Measurements from ENCODE around the gene SOCS6. TPM values are rescaled to one million over a fixed set of nuclear protein-coding genes. Genes with fewer than 3 reads are reported as not detected.

The SOCS6 gene
- total and polyA plus RNA-seq, 2 of the 13 experiments (the other 11 are each of a cell fraction or from before 2014, with no cell fraction given), result 18.6 to 38.3 TPM

DNA sequence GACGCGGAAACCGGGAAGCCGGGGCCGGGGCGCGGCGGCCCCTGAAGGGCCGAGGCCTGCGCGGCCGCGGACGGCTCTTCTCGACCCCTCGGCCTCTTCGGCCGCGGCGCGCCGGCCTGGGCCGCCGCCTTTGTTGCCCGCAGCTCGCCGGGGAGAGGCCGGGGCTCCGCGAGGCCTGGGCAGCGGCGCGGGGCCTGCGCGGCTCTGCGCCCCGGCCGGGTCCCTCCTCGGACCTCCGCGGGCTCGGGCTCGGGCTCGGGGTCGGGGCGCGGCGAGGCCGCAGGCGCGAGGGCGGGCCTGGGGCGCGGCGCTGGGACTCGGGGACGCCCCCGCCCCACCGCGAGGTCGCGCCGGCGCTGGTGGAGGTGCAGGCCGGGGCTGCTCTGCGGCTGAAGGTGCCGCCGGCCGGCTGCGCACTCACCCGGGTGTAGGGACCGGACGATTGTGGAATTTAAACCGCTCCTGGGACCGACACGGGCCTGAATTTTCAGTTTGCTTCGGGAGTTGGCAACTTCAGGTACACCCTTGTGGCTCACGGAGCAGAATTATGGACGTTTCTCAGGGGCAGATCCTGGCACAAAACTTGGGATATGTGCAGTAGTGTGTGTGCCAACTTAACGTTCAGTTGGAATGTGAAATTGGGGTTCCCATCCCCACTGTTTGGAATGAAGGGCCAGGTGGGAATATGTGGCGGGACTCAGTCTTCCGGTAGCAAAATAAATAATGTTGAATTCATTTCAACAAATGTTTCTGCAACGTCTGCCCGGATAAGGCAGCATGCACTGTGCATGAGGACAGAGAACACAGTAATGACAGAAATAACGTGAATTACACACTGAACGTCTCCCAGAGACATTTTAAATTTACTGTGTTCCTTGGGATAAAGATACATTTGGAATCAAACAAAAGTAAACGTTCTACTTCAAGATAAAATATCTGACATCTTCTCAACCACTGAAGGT, 787 bp downstream of the SOCS6 start (continued):
- TF ChIP-seq, protein P1, sequence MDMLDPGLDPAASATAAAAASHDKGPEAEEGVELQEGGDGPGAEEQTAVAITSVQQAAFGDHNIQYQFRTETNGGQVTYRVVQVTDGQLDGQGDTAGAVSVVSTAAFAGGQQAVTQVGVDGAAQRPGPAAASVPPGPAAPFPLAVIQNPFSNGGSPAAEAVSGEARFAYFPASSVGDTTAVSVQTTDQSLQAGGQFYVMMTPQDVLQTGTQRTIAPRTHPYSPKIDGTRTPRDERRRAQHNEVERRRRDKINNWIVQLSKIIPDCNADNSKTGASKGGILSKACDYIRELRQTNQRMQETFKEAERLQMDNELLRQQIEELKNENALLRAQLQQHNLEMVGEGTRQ (IDR thresholded peaks at IDR 0.05; ENCODE audit: low read depth, low read length), result no peak
- TF ChIP-seq, protein P1 (CRISPR knock-in tag; IDR thresholded peaks at IDR 0.05; ENCODE audit: borderline replicate concordance), result no peak
- no peak for TF ChIP-seq KLF6 (CRISPR knock-in tag; IDR thresholded peaks at IDR 0.05)
- TF ChIP-seq, protein P2, sequence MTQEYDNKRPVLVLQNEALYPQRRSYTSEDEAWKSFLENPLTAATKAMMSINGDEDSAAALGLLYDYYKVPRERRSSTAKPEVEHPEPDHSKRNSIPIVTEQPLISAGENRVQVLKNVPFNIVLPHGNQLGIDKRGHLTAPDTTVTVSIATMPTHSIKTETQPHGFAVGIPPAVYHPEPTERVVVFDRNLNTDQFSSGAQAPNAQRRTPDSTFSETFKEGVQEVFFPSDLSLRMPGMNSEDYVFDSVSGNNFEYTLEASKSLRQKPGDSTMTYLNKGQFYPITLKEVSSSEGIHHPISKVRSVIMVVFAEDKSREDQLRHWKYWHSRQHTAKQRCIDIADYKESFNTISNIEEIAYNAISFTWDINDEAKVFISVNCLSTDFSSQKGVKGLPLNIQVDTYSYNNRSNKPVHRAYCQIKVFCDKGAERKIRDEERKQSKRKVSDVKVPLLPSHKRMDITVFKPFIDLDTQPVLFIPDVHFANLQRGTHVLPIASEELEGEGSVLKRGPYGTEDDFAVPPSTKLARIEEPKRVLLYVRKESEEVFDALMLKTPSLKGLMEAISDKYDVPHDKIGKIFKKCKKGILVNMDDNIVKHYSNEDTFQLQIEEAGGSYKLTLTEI (CRISPR knock-in tag; conservative IDR thresholded peaks at IDR 0.05), result no peak

DNA sequence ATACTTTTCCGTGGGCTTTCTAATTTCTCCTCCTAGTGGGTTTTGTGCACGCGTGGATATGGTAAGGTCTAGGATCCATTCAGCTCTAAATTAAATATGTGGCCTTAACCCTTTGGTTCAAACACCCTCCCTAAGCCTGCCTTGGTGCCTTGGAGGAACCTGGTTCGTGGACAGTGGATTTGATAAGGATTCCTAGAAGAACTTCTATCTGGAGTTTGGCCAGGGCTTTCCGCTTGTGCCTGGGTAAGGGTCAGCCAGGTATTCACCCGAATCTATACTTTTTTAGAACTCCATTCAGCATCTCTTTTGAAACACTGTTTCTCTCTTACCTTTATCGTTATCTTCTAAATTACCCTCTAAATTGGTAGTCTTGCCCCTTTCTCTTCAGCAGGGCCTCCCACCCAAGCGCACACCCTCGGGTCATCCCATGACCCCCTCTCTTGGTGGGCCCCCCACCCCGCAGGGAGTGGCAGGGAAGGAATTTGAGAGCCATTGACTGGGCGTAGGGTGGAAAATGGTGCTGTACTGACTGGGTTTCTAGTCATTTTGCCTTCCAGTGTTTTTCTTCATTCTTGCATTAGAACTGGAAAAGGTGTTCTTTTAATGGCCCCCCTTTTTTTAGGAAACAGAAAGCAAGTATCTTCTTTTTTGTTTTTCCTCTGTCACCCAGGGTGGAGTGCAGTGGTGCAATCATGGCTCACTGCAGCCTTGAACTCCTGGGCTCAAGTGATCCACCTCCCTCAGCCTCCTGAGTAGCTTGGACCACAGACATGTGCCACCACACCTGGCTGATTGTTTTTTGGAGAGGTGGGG, 1.8 kb downstream of the SOCS6 start:
- H3K36me3 ChIP-seq (replicated peaks in 1 of 2; ENCODE audit: control insufficient read depth in 1 of 2, insufficient read depth in 2 of 2, low read length in 2 of 2), result peaks cover 0 to 3% of the 10 kb centered on the region in 2 experiments; a peak in 1 of 5 replicates
- TF ChIP-seq SMAD1 (CRISPR knock-in tag; IDR thresholded peaks at IDR 0.05; ENCODE audit: borderline replicate concordance, low read depth), result no peak
- TF ChIP-seq, protein P3, sequence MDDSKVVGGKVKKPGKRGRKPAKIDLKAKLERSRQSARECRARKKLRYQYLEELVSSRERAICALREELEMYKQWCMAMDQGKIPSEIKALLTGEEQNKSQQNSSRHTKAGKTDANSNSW (CRISPR knock-in tag; IDR thresholded peaks at IDR 0.05; ENCODE audit: borderline replicate concordance), result no peak
- 0 out of 2 replicates have a peak, but pooled peaks have one; percentile 13 for TF ChIP-seq KLF12 (CRISPR knock-in tag; IDR thresholded peaks at IDR 0.05; ENCODE audit: borderline replicate concordance)
- no peak for TF ChIP-seq EED (CRISPR knock-in tag; IDR thresholded peaks at IDR 0.05)
- no peak for TF ChIP-seq TBP (CRISPR knock-in tag; IDR thresholded peaks at IDR 0.05)
- TF ChIP-seq, protein P4, sequence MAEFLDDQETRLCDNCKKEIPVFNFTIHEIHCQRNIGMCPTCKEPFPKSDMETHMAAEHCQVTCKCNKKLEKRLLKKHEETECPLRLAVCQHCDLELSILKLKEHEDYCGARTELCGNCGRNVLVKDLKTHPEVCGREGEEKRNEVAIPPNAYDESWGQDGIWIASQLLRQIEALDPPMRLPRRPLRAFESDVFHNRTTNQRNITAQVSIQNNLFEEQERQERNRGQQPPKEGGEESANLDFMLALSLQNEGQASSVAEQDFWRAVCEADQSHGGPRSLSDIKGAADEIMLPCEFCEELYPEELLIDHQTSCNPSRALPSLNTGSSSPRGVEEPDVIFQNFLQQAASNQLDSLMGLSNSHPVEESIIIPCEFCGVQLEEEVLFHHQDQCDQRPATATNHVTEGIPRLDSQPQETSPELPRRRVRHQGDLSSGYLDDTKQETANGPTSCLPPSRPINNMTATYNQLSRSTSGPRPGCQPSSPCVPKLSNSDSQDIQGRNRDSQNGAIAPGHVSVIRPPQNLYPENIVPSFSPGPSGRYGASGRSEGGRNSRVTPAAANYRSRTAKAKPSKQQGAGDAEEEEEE (CRISPR knock-in tag; IDR thresholded peaks at IDR 0.05; ENCODE audit: borderline replicate concordance), result no peak
- TF ChIP-seq ZBTB20 (CRISPR knock-in tag; IDR thresholded peaks at IDR 0.05; ENCODE audit: borderline replicate concordance, low read depth), result peak; percentile 42; the same call in 1 of the 2 replicates

More for the DNA sequence above, 1.8 kb downstream of the SOCS6 start:
- H3K4me1 ChIP-seq (ENCODE audit: insufficient read depth, low read length), result peaks cover 56% of the 10 kb centered on the region
- H3K27me3 ChIP-seq (ENCODE audit: control insufficient read depth in 1 of 2, insufficient read depth in 2 of 2, low read length in 2 of 2), result no peaks in the 10 kb centered on the region; a peak in 1 of 5 replicates
- no TSS peak for BruUV-seq (replicated peaks)
- no peaks in the 10 kb centered on the region for H3K9me3 ChIP-seq (ENCODE audit: low read length)
- H3K4me2 ChIP-seq (ENCODE audit: low read depth, low read length), result peak overlapping the region; percentile 86
- peaks cover 64% of the 10 kb centered on the region for H3K79me2 ChIP-seq (ENCODE audit: insufficient read depth, low read length)
- H3K27ac ChIP-seq (ENCODE audit: extremely low read length, insufficient read depth, low read length), result peak overlapping the region; percentile 91
- no peak overlapping the region for H2AFZ ChIP-seq (ENCODE audit: low read length)
- WGBS (ENCODE audit: low lambda C conversion rate), result 10% methylated on average over 11 of the region's 11 CpGs
- ATAC-seq (peak; percentile 16; the same call in 1 of the 3 replicates), DNase-seq (ENCODE audit: low spot score) (no peak), FAIRE-seq (peak; percentile 77)
- intact Hi-C loops (cut with micrococcal nuclease; ENCODE audit: unreplicated experiment), result loop anchor here (2.0 to 5.0 kb wide), 2 partner anchors 42 to 86 kb away; no protein-coding TSS in a partner anchor
- CTCF ChIA-PET (ENCODE audit: low intra/inter-chr PET ratio, low total read pairs), result no interaction called here
- H3K9ac ChIP-seq (ENCODE audit: insufficient read depth, low read depth, low read length), result peak overlapping the region; percentile 99
- in situ Hi-C loops (cut with HindIII; ENCODE audit: extremely low pct_ligation_motif_present, low pct_unique_long_range_greater_than_20kb), result no loop called here
- peaks cover 7% of the 10 kb centered on the region; the same call in 1 of the 2 replicates for H4K20me1 ChIP-seq (ENCODE audit: insufficient read depth, low read length)
- peak overlapping the region; percentile 91 to 95 (median 95) for H3K4me3 ChIP-seq (replicated peaks in 1 of 3; ENCODE audit: insufficient read depth in 1 of 3, low read depth in 2 of 3, low read length in 3 of 3)
- POLR2A ChIA-PET, result interaction anchor here (1.9 kb wide), 1 partner anchor 43 kb away, joined by 5 read pairs; no protein-coding TSS in a partner anchor

Measured in HepG2 (cell line).